Astrocyte (in vitro differentiated cells and primary cell): Measurements from ENCODE around the gene GALNT2. TPM values are rescaled to one million over a fixed set of nuclear protein-coding genes. Genes with fewer than 3 reads are reported as not detected.

ENCODE experiments used
- DNase-seq: peaks from one replicate; pipeline ENCODE4 v3.0.0-alpha.2; 2010; ENCODE audit warnings: low read depth
- FAIRE-seq: peaks from 2 replicates; lab custom pipeline; 2011; peaks lifted over from hg19 to GRCh38; lab: Jason Lieb, UNC
- H2AFZ ChIP-seq: 2 replicates; pipeline ENCODE4 v1.6.0; 2012; ENCODE audit warnings: low read depth, low read length, inconsistent platforms
- H3K27ac ChIP-seq: 2 replicates; pipeline ENCODE4 v1.5.1; 2011; ENCODE audit warnings: low read depth, low read length, inconsistent platforms
- H3K27me3 ChIP-seq: 2 replicates; pipeline ENCODE4 v1.6.0; 2011; ENCODE audit warnings: low read length, inconsistent platforms; ENCODE audit not compliant: insufficient read depth
- H3K36me3 ChIP-seq: 2 replicates; pipeline ENCODE4 v1.5.1; 2011; ENCODE audit warnings: low read length, inconsistent platforms; ENCODE audit not compliant: insufficient read depth
- H3K4me1 ChIP-seq: 2 replicates; pipeline ENCODE4 v1.5.1; 2011; ENCODE audit warnings: low read length, inconsistent platforms; ENCODE audit not compliant: insufficient read depth
- H3K4me2 ChIP-seq: 2 replicates; pipeline ENCODE4 v1.6.0; 2012; ENCODE audit warnings: low read length, inconsistent platforms
- H3K4me3 ChIP-seq: 2 replicates; pipeline ENCODE4 v1.5.1; 2011; ENCODE audit warnings: low read depth, mild to moderate bottlenecking, low read length, inconsistent platforms; ENCODE audit not compliant: insufficient read depth
- H3K79me2 ChIP-seq: 2 replicates; pipeline ENCODE4 v1.6.0; 2012; ENCODE audit warnings: mild to moderate bottlenecking, low read length, inconsistent platforms; ENCODE audit not compliant: insufficient read depth
- H3K9ac ChIP-seq: 2 replicates; pipeline ENCODE4 v1.6.0; 2012; ENCODE audit warnings: mild to moderate bottlenecking, low read length, inconsistent platforms
- H3K9me3 ChIP-seq: 2 replicates; pipeline ENCODE4 v1.5.1; 2012; ENCODE audit warnings: low read depth, mild to moderate bottlenecking, low read length, inconsistent platforms; ENCODE audit not compliant: insufficient read depth
- H4K20me1 ChIP-seq: 2 replicates; pipeline ENCODE4 v1.6.0; 2012; ENCODE audit warnings: low read length, inconsistent platforms; ENCODE audit not compliant: insufficient read depth
- H3K27ac Mint-ChIP-seq: one replicate; pipeline ENCODE4 v1.8.0; 2021; ENCODE audit warnings: mild to moderate bottlenecking, mixed read lengths; ENCODE audit not compliant: unreplicated experiment
- H3K27me3 Mint-ChIP-seq: one replicate; pipeline ENCODE4 v1.8.0; 2021; ENCODE audit warnings: low read depth, mixed read lengths; ENCODE audit not compliant: unreplicated experiment
- H3K36me3 Mint-ChIP-seq: one replicate; pipeline ENCODE4 v1.8.0; 2021; ENCODE audit warnings: low read depth, mixed read lengths; ENCODE audit not compliant: unreplicated experiment
- H3K4me1 Mint-ChIP-seq: one replicate; pipeline ENCODE4 v1.8.0; 2021; ENCODE audit warnings: low read depth, mixed read lengths; ENCODE audit not compliant: unreplicated experiment
- H3K4me3 Mint-ChIP-seq: one replicate; pipeline ENCODE4 v1.8.0; 2021; ENCODE audit warnings: mild to moderate bottlenecking, moderate library complexity, mixed read lengths; ENCODE audit not compliant: unreplicated experiment
- H3K9me3 Mint-ChIP-seq: one replicate; pipeline ENCODE4 v1.8.0; 2021; ENCODE audit warnings: mild to moderate bottlenecking, mixed read lengths; ENCODE audit not compliant: unreplicated experiment
- CTCF ChIP-seq: IDR thresholded peaks from 2 replicates; pipeline ENCODE4 v1.5.1; 2011; ENCODE audit warnings: low read depth, mild to moderate bottlenecking, inconsistent platforms, low read length, moderate library complexity; ENCODE audit not compliant: insufficient read depth
- EZH2 ChIP-seq: IDR thresholded peaks from 2 replicates; pipeline ENCODE4 v1.6.1; 2012; ENCODE audit warnings: mild to moderate bottlenecking, low read length, inconsistent platforms; ENCODE audit not compliant: insufficient read depth
- total RNA-seq: library from RNA; stranded (reverse); gene quantifications from 2 replicates; pipeline ENCODE4 v1.2.1, GENCODE V29; 2021

GALNT2 gene
- total RNA-seq, 1 donor from 2014 or later = 507 TPM

GRCh38 chr1:230169454-230170152, 102.6 kb downstream of the GALNT2 start:
- H3K9ac ChIP-seq = no peak overlapping the region
- H3K27ac Mint-ChIP-seq = no peak overlapping the region

GRCh38 chr1:230170153-230170547, 103.1 kb downstream of the GALNT2 start:
- peak overlapping the region; percentile 30 for H3K4me2 ChIP-seq
- no peak overlapping the region for H3K27ac ChIP-seq
- Mint-ChIP-seq H3K9me3 (no peaks in the 10 kb centered on the region), H3K4me1 (peaks cover 73% of the 10 kb centered on the region), H3K27me3 (no peaks in the 10 kb centered on the region), H3K4me3 (no peak overlapping the region), H3K36me3 (peaks cover 16% of the 10 kb centered on the region), H3K27ac (no peak overlapping the region)
- H3K4me3 ChIP-seq = no peak overlapping the region
- H2AFZ ChIP-seq = no peak overlapping the region
- H4K20me1 ChIP-seq = peaks cover 77% of the 10 kb centered on the region
- DNase-seq (no peak), FAIRE-seq (no peak)
- H3K27me3 ChIP-seq = no peaks in the 10 kb centered on the region
- peaks cover 31% of the 10 kb centered on the region for H3K4me1 ChIP-seq
- H3K9ac ChIP-seq = no peak overlapping the region
- TF ChIP-seq CTCF = no peak
- no peak for TF ChIP-seq EZH2
- no peaks in the 10 kb centered on the region for H3K36me3 ChIP-seq
- peaks cover 86% of the 10 kb centered on the region for H3K79me2 ChIP-seq
- H3K9me3 ChIP-seq = no peaks in the 10 kb centered on the region

More at GRCh38 chr1:230169454-230170152, 102.6 kb downstream of the GALNT2 start:
- Histone ChIP-seq H3K27ac (no peak overlapping the region), H3K4me1 (peaks cover 31% of the 10 kb centered on the region), H3K9me3 (no peaks in the 10 kb centered on the region), H3K4me2 (peak overlapping the region; percentile 30), H3K4me3 (no peak overlapping the region), H3K79me2 (peaks cover 87% of the 10 kb centered on the region), H4K20me1 (peaks cover 74% of the 10 kb centered on the region), H2AFZ (no peak overlapping the region), H3K27me3 (no peaks in the 10 kb centered on the region), H3K36me3 (no peaks in the 10 kb centered on the region)
- FAIRE-seq (no peak), DNase-seq (no peak)
- Mint-ChIP-seq H3K4me1 (peaks cover 72% of the 10 kb centered on the region), H3K27me3 (no peaks in the 10 kb centered on the region), H3K4me3 (no peak overlapping the region), H3K9me3 (no peaks in the 10 kb centered on the region), H3K36me3 (peaks cover 16% of the 10 kb centered on the region)
- TF ChIP-seq EZH2 = no peak
- TF ChIP-seq CTCF = no peak

- TF ChIP-seq EZH2 = no peak
- no peak for TF ChIP-seq CTCF
- Histone ChIP-seq H3K27me3 (no peaks in the 10 kb centered on the region), H3K4me1 (peaks cover 31% of the 10 kb centered on the region), H3K36me3 (no peaks in the 10 kb centered on the region), H3K9ac (peak overlapping the region; percentile 26), H3K4me2 (peak overlapping the region; percentile 32), H3K79me2 (peaks cover 85% of the 10 kb centered on the region), H2AFZ (no peak overlapping the region), H3K9me3 (no peaks in the 10 kb centered on the region), H3K27ac (peak overlapping the region; percentile 77), H4K20me1 (peaks cover 77% of the 10 kb centered on the region), H3K4me3 (no peak overlapping the region)
- DNase-seq = no peak
- H3K27me3 Mint-ChIP-seq = no peaks in the 10 kb centered on the region
- FAIRE-seq = no peak
- peak overlapping the region; percentile 11 for H3K4me3 Mint-ChIP-seq
- no peaks in the 10 kb centered on the region for H3K9me3 Mint-ChIP-seq
- peaks cover 71% of the 10 kb centered on the region for H3K4me1 Mint-ChIP-seq
- peaks cover 16% of the 10 kb centered on the region for H3K36me3 Mint-ChIP-seq
- H3K27ac Mint-ChIP-seq = peak overlapping the region; percentile 6
Measured at GRCh38 chr1:230170622-230171021, 103.6 kb downstream of the GALNT2 start.
